K562 (cell line): ENCODE measurements around the gene TPPP.
"Not testable (repeated sequence)": the region's sequence is repeated elsewhere in the genome, so short reads cannot be mapped to it uniquely, and the experiment has no call there.

Experiments used
- CEBPB ChIP-seq: fragments of 450-650 bp; IDR thresholded peaks from 2 replicates; pipeline ENCODE4 v1.6.1; 2016; ENCODE audit warnings: missing genetic modification characterization, missing compliant biosample characterization
- EHMT2 ChIP-seq: fragments of 450-650 bp; IDR thresholded peaks from 2 replicates; pipeline ENCODE4 v1.6.1; 2018; ENCODE audit warnings: antibody characterized with exemption
- JUND ChIP-seq, 2 experiments: IDR thresholded peaks; 2 replicates in 1 of 2; 3 replicates in 1 of 2; pipeline ENCODE4 v1.6.1; 2011; ENCODE audit warnings: borderline replicate concordance in 2 of 2, low read depth in 2 of 2, low read length in 2 of 2, improper control_type of control experiment in 1 of 2, missing biosample characterization in 1 of 2, missing genetic modification characterization in 1 of 2, missing genetic modification reagents in 1 of 2
- KLF10 ChIP-seq: fragments of 250-450 bp; sonication (Bioruptor Pico); IDR thresholded peaks from 2 replicates; pipeline ENCODE4 v1.6.1; 2021; ENCODE audit warnings: matching md5 sums
- RBM39 ChIP-seq: fragments of 200-400 bp; formaldehyde crosslinking; optimal IDR thresholded peaks from 2 replicates; pipeline ENCODE3; 2018; ENCODE audit warnings: low read depth, low read length
- SRSF9 ChIP-seq: fragments of 200-400 bp; formaldehyde crosslinking; IDR thresholded peaks from 2 replicates; pipeline ENCODE4 v1.6.1; 2017; ENCODE audit warnings: low read depth, low read length, borderline replicate concordance
- YBX1 ChIP-seq: fragments of 450-650 bp; IDR thresholded peaks from 2 replicates; pipeline ENCODE4 v1.7.1; 2016; ENCODE audit warnings: mild to moderate bottlenecking
- ZNF41 ChIP-seq: fragments of 250-450 bp; sonication (Bioruptor Pico); conservative IDR thresholded peaks from 2 replicates; pipeline ENCODE4 v1.4.0; 2020; ENCODE audit warnings: mild to moderate bottlenecking
- ZNF444 ChIP-seq: fragments of 250-450 bp; sonication (Bioruptor Pico); IDR thresholded peaks from 2 replicates; pipeline ENCODE4 v1.4.0; 2020; ENCODE audit warnings: mild to moderate bottlenecking, moderate library complexity
- ZNF707 ChIP-seq: fragments of 250-450 bp; sonication (Bioruptor Pico); conservative IDR thresholded peaks from 2 replicates; pipeline ENCODE4 v1.8.0; 2022; ENCODE audit warnings: inconsistent platforms, mild to moderate bottlenecking, moderate library complexity
- ZZZ3 ChIP-seq: fragments of 450-650 bp; IDR thresholded peaks from 2 replicates; pipeline ENCODE4 v1.6.1; 2016; ENCODE audit warnings: antibody characterized with exemption, mild to moderate bottlenecking, moderate library complexity

GRCh38 chr5:708374-708773 is 15.2 kb upstream of the TPPP start:
- TF ChIP-seq YBX1; ZNF707 (CRISPR knock-in tag); JUND (IDR thresholded peaks at IDR 0.05; ENCODE audit: borderline replicate concordance, low read depth, low read length); JUND (tag; IDR thresholded peaks at IDR 0.05; ENCODE audit: borderline replicate concordance, low read depth, low read length); EHMT2; ZNF444 (CRISPR knock-in tag); ZNF41 (CRISPR knock-in tag); KLF10; ZZZ3; SRSF9; RBM39; CEBPB (tag): not testable (repeated sequence)
